Measurements from ENCODE around the gene ERP27.

Gene ERP27

GRCh38 chr12:14938301-14938700 is at the start of gene ERP27:
Gene ERP27, minus strand, starts transcription at chr12:14938537. Its CDS starts 29 bp downstream, at chr12:14938508.
- no peak for DNase-seq

DNA sequence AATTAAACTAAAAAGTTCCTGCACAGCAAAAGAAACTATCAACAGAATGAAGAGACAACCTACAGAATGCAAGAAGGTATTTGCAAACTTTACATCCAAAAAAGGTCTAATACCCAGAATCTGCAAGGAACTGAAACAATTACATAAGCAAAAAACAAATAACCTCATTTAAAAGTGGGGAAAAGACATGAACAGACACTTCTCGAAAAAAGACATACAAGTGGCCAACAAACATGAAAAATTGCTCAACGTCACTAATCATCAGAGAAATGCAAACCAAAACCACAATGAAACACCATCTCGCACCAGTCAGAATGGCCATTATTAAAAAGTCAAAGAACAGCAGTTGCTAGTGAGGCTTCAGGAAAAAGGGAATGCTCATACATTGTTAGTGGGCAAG is 49.7 kb upstream of the ERP27 start:
- no peak for DNase-seq

- no peak for DNase-seq
Observed at GRCh38 chr12:14986449-14986848, 48.1 kb upstream of the ERP27 start.

DNA sequence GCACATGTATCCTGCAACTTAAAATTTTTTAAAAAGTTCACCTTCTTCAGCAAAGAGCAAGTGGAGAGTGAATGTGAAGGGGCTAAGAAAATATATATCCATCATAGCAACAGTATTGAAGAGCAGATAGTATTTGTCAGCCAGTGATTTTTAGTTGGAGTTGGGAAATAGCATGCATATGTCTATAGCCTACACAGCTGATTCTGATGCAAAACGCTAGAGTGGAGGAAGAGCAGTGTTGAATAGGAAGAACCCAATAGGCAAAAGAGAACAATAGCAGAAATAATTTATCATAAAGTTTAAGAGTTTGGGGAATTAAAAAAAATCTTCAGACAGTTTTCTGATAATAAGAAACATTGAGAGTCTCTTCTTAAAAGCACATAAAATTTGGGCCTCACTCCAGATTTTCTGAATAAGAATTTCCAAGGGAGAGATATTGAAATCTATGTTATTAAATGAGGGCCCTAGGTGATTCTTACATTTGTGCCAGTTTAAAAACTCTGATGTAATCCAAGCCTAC is 46.5 kb upstream of the ERP27 start:
- DNase-seq = no peak

DNA sequence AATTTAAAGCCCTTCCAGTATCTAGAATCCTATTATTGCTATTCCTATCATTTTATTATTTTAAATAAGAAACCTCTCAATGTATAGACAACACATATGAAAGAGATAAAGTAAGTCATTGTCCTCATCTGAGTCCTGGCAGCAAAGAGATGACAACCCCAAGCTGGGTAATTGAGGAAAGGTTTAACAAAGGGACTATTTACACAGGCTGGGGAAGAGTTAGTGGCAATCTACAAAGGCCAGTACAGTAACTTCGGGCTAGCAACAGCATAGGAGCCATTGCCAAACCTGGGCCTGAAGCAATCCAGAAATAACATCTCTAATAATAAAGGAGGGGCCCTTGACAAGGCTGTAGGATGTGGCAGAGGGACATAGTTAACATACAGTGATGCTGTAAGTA is 45.7 kb upstream of the ERP27 start:
- DNase-seq = no peak

GRCh38 chr12:14982991-14983390 is 44.7 kb upstream of the ERP27 start:
- DNase-seq = no peak

DNA sequence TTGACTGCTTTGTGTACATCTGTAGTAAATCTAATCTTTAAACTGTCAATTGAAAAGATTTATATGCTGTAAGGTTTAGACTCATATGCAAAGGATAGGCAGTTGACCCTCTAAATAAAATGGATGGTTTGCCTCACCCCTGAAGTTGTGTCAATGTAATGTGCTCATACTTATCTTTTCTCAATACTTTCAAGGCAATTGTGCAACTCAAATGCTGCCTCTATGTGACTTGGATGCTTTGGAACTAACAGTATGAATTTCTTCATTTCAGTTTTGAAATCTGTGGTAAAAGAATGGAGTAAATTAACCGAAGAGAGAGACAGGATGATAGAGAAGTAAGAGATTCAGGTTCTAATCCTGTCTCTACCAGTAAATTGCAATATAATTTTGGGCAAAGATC is 44.2 kb upstream of the ERP27 start:
- DNase-seq = no peak

GRCh38 chr12:14981049-14981448 is 42.7 kb upstream of the ERP27 start:
- DNase-seq = peak; percentile 15

DNA sequence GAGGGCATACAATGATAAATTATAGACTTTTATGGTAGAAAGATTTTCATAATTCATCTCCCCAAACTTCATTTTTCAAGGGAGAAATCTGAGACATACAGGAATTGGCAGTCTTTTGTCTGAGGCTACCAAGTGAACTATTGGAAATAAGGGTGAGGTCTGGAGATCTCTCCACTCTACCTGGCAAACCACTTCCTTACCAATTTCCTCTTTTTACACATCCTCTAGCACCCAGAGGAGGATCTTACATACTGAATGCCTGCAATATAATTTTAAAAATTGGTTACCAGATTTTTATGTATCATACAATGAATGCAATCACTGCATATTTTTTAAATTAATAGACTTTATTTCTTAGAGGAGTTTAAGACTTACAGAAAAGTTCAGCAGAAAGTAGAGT is 41.1 kb upstream of the ERP27 start:
- DNase-seq = peak; percentile 8

DNA sequence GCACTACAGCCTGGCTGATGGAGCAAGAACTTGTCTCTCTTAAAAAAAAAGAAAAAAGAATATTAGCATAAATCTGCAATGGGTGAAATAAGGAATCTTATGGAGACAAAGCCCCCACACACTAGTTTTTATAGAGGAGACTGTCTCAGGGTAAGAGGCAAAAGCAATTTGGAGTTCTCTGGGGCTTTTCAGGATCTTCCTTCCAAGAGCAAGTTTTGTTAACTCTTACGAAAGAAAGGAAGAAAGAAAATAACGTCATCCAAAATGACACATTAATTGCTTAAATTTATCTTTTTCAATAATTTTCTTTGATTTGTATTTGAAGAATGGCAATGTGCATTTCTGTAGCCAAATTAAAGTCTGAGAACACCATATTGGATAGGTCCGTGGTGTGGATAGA is 38.3 kb upstream of the ERP27 start:
- DNase-seq = no peak

GRCh38 chr12:14975457-14975856 is 37.1 kb upstream of the ERP27 start:
- no peak for DNase-seq

DNA sequence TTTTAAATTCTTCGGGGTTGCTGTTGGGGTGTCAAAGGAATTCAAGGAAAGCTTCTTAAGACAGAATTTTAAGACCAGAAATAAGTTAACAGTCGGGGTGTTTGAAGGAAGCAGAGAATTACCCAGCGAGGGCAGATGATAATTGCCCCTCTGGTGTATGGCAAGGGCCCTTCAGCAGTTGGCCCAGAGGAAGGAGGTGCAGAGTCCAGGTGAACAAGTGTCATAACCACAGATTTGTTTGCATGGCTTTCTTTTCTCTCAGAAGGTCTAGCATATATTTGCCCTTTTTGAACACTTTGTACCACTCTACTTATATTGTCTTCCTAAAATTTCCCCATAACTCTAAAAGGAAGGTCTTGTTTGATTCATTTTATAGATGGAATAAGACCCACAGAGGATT is 36.3 kb upstream of the ERP27 start:
- no peak for DNase-seq

DNA sequence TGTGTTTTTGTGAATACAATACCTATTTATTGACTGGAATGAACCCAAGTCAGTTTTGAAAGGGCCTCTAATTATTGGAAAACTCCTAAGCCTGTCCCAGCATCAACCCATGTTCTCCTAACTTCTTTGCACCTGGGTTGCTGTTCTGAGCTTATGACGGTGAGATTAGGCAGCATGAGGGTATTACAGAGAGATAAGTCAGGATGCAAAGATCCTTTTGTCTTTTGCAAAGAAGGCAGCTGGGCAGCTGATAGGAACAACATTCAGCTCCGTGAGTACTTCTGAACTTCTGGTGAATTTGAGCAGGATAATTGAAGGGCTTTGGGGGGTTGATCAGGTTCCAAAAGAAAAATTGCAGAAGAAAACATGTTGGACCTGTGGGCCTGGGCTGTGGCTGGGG is 34.5 kb upstream of the ERP27 start, which contains the start of gene PDE6H:
TSS of gene PDE6H (plus strand) at position 227 of the 400 bp plus-strand sequence. CDS start 4,971 bp downstream, outside the sequence.
- DNase-seq = no peak

DNA sequence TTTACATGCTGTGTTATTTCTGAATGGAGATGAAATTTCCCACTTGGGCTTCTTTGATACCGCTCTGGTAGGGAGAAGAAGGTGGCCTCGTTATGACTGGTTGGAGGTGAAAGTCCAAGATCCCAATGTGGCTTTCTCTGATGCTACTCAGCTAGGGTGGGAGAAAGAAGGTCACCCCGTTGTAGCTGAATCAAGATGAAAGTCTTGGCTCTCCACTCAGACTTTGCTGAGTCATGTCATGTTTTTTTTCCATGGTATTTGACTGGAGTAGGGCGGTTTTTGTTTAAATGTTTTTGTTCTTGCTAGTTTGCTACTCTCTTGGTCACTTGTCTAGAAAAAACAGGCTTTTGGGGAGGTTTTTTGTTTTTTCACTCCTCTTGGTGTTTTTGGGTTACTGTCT is 32.1 kb upstream of the ERP27 start:
- DNase-seq = peak; percentile 65

DNA sequence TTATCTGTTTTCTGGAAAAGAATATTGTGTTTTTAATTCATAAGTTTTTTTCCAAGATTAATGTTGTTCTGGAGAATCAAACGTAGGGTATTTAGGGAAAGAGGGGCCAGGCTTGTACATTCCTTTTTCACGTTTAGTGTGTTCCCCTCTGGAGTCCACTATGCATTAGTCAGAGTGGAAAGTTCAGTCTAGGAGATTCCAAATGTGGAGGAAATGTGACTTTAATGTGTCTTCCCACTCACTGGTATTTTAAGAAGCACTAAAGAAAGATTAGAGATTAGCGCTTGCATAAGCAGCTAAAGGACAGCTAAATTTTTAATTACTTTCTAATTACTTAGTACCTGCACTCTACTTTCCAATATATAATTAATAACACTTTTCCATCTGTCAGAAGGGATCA is 30.1 kb upstream of the ERP27 start:
- DNase-seq = no peak

GRCh38 chr12:14965221-14965620 is 26.9 kb upstream of the ERP27 start:
- no peak for DNase-seq

GRCh38 chr12:14964406-14964805 is 26.1 kb upstream of the ERP27 start:
- DNase-seq = no peak

- no peak for DNase-seq
Observed at GRCh38 chr12:14963520-14963919, 25.2 kb upstream of the ERP27 start.

DNA sequence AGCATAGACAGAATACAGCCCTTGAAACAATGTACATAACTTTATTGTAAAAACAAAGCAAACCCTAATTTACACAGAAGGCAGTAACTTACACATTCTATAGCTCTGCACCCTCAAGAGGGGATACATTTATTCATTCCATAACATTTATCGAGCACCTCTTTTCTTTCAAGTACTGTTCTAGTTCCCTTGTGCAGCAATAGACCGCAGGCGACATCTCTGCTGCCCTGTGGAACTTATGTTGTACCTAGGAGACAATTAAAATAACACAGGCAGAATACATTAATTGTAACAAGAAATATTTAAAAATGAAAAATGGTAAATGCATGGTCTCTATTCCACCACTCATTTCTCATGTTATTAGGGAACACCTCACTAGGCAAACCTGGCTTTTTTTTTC is 24.5 kb upstream of the ERP27 start:
- no peak for DNase-seq

- peak; percentile 76 for DNase-seq
Observed at GRCh38 chr12:14962153-14962539, 23.8 kb upstream of the ERP27 start.

DNA sequence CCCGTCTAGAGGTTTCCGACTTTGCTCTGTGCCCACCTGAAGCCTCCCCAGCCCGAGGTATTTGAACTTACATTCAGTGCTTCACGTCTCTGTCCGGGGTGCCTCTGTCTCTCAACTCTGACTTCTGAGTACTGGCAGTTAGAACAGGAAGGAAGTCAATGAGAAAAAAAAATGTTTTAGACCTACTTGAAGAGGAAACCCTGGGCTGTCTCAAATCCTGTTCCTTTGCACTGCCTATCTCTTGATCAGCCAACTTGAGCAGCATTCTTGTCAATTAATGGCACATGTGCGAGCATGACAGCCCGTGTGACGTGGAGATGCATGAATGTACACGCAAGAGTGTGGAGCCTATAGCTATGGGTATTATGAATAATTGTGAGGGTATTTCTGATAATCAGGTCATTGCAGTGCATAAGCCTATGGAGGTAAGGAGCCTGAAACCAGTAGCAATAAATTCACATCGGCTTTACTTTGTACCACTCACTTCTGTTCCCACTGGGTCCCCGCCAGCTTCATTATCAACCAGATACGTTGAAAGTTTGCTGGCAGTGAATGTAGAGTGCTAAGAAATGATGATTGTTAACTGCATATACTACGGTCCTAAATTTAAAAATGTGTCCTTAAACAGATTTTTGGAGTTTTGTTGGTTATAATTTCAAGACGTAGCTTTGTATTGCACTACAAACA is 23.3 kb upstream of the ERP27 start, which contains the start of gene ARHGDIB:
TSS of gene ARHGDIB (minus strand) at position 136 of the 687 bp plus-strand sequence. CDS start 10,889 bp downstream, outside the sequence.
- DNase-seq = peak; percentile 93

- DNase-seq = peak; percentile 77
Observed at GRCh38 chr12:14960548-14961465, 22.5 kb upstream of the ERP27 start.

DNA sequence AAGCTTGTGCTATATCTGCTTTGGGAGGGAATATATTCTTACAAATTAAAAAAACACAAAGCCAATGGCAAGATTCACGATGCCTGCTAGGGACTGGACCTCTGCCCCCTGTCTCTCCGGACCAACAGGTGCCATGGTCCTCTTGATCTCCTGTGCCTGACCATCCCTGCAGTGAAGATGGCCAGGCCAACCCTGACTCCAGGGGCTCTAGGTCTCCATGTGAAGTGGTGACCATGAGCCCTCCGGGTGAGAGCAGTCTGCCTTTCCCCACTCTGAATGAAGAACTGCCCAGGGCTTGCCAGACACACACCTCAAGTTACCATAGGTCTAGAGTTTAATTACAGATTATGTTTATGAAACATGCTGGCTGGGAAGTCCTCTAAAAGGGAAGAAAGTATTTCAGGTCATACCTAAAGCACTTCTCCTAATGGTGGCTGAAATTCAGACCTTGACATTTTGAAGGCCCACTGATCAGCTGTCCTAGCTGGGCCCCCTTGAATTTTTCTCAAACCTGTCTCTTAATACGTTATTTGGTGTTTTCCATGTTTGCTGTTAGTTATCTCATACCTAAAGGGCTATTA is 21.7 kb upstream of the ERP27 start:
- peak; percentile 37 for DNase-seq

Data from OCI-M1 (cell line).